Measurements from ENCODE around the gene DDX39A.
"Not testable (repeated sequence)": the region's sequence is repeated elsewhere in the genome, so short reads cannot be mapped to it uniquely, and the experiment has no call there.

DDX39A gene

GRCh38 chr19:14419106-14419813, at the start of gene DDX39A:
DDX39A (minus strand) TSS chr19:14419341; CDS start chr19:14413220, 6,121 bp downstream.
- peak; percentile 98 for DNase-seq

GRCh38 chr19:14467816-14468215, 48.7 kb upstream of the DDX39A start:
- no peak for DNase-seq

GRCh38 chr19:14467391-14467790, 48.2 kb upstream of the DDX39A start:
- no peak for DNase-seq

DNA sequence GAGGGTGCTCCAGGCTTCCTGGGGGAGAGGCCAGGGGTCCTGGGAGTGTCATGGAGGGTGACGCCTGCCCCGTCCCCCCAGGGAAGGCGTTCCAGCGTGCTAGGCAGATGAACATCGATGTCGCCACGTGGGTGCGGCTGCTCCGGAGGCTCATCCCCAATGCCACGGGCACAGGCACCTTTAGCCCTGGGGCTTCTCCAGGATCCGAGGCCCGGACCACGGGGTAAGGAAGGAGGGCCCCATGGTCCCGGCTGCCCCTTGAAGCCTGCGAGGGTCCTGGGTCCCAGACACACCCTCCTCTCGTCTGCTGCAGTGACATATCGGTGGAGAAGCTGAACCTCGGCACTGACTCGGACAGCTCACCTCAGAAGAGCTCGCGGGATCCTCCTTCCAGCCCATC, 44.6 kb upstream of the DDX39A start:
- no peak for DNase-seq

GRCh38 chr19:14462401-14462800, 43.3 kb upstream of the DDX39A start:
- not testable (repeated sequence) for DNase-seq

DNA sequence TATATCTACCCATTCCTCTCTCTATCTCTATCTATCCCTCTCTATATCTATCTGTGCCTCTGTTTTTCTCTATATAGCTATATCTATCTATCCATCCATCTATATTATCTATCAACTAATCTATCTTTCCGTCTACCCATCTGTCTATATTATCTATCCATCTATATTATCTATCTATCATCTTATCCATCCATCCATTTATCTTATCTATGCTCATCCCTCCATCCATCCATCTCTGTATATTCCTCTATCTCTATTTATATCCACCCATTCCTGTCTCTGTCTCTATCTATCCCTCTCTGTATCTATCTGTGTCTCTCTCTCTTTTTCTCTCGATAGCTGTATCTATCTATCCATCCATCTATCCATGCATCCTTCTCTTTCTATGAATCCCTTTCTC, 41.8 kb upstream of the DDX39A start:
- DNase-seq, result no peak

DNA sequence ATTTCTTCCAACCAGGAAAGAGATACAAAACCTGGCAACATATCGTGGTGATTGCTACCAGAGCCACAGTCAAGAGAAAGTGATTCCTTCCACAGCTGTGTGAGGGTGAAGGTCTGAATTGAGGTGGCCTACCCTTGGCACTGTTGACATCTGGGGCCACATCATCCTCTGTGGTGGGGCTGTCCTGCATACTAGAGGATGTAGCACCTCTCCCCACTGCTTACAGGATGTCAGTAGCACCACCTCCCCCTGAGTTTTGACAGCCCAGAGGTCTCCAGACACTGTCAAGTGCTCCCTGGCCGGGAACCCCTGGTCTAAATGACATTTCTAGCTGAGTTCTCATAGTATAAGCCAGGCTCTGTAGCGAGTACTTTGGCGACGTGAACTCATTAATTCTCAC, 40.6 kb upstream of the DDX39A start:
- no peak for DNase-seq

GRCh38 chr19:14452303-14452702, 33.2 kb upstream of the DDX39A start:
- not testable (repeated sequence) for DNase-seq

DNA sequence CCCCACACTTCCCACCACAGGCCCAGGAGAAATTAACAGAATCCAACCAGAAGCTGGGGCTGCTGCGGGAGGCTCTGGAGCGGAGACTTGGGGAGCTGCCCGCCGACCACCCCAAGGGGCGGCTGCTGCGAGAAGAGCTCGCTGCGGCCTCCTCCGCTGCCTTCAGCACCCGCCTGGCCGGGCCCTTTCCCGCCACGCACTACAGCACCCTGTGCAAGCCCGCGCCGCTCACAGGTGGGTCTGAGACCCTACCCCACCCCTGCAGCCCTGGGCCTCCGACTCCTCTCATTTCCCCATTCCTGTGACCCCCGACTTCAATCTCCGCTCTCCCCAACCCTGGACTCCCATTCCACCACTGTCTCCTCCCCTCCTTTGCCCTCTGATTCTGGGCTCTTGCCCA, 31.7 kb upstream of the DDX39A start:
- no peak for DNase-seq

- DNase-seq, result peak; percentile 89
Observed at GRCh38 chr19:14450168-14450874, 31.2 kb upstream of the DDX39A start.

DNA sequence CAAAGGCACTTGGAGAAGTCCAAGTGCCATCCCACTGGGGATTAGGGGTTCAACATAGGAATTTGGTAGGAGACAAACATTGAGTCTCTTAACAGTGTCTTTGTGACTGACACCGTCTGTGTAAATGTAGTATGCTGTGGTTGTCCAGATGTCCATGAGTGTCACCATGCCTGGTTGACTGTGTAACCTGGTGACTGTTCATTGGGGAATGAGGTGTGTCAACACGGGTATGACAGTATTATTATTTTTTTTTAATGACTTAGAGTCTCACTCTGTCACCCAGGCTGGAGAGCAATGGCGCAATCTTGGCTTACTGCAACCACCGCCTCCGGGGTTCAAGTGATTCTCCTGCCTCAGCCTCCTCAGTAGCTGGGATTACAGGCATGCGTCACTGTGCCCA, 30.2 kb upstream of the DDX39A start:
- DNase-seq, result no peak

GRCh38 chr19:14446336-14447036, 27.3 kb upstream of the DDX39A start:
- no peak for DNase-seq

GRCh38 chr19:14443632-14444216, 24.6 kb upstream of the DDX39A start:
- no peak for DNase-seq

- DNase-seq, result no peak
Observed at GRCh38 chr19:14442891-14443631, 23.9 kb upstream of the DDX39A start.

GRCh38 chr19:14441041-14441938, 22.1 kb upstream of the DDX39A start:
- no peak for DNase-seq

- DNase-seq, result peak; percentile 79
Observed at GRCh38 chr19:14440049-14440448, 20.9 kb upstream of the DDX39A start.

GRCh38 chr19:14439014-14439413, 19.9 kb upstream of the DDX39A start:
- no peak for DNase-seq

- DNase-seq, result no peak
Observed at GRCh38 chr19:14437578-14438140, 18.5 kb upstream of the DDX39A start.

- DNase-seq, result no peak
Observed at GRCh38 chr19:14435320-14436050, 16.3 kb upstream of the DDX39A start.

GRCh38 chr19:14434543-14435319, 15.6 kb upstream of the DDX39A start:
- peak; percentile 42 for DNase-seq
